ENCODE data around the gene LRRC8A. TPM values are rescaled to one million over a fixed set of nuclear protein-coding genes. Genes with fewer than 3 reads are reported as not detected.

Gene LRRC8A
- total RNA-seq, result 45.5 TPM
- long read RNA-seq, full-length matches to known transcripts, result 66 of 169 reads
- long read RNA-seq, partial matches to known transcripts, result 76 of 169 reads
- long read RNA-seq, other reads (novel, unspliced or antisense), result 27 of 169 reads

GRCh38 chr9:128881884-128882676 lies at the start of gene LRRC8A, which contains the start of gene KYAT1:
Gene LRRC8A (plus strand): TSS chr9:128882133. CDS start chr9:128907165, 25,032 bp downstream.
Gene KYAT1 (minus strand): TSS chr9:128881950. CDS start chr9:128845405, 36,545 bp downstream.
- Histone ChIP-seq H3K27me3 (ENCODE audit: low read depth) (no peaks in the 10 kb centered on the region), H3K27ac (peak within 1 kb of the TSS; percentile 97), H3K36me3 (peaks cover 15% of the 10 kb centered on the region), H3K9me3 (no peaks in the 10 kb centered on the region), H3K4me1 (peaks cover 48% of the 10 kb centered on the region), H3K4me3 (peak within 1 kb of the TSS; percentile 96)
- ATAC-seq, result peak; percentile 95 to 96
- peak; percentile 98 for DNase-seq
- TF ChIP-seq CTCF (IDR thresholded peaks at IDR 0.05), result peak; percentile 11
- intact Hi-C loops (cut with DNase I), result no loop called here

- H3K27ac ChIP-seq, result no peak overlapping the region
- no peaks in the 10 kb centered on the region for H3K9me3 ChIP-seq
- DNase-seq (peak; percentile 25), ATAC-seq (no peak)
- no peak overlapping the region for H3K4me3 ChIP-seq
- H3K27me3 ChIP-seq (ENCODE audit: low read depth), result no peaks in the 10 kb centered on the region
- intact Hi-C loops (cut with DNase I), result no loop called here
- H3K36me3 ChIP-seq, result no peaks in the 10 kb centered on the region
- peaks cover 11% of the 10 kb centered on the region for H3K4me1 ChIP-seq
- no peak for TF ChIP-seq CTCF (IDR thresholded peaks at IDR 0.05)
Observed at GRCh38 chr9:128833696-128834095, 48.2 kb upstream of the LRRC8A start.

GRCh38 chr9:128835246-128836210 lies 46.4 kb upstream of the LRRC8A start:
- Histone ChIP-seq H3K27ac (no peak overlapping the region), H3K36me3 (no peaks in the 10 kb centered on the region), H3K4me3 (no peak overlapping the region), H3K27me3 (ENCODE audit: low read depth) (no peaks in the 10 kb centered on the region), H3K9me3 (no peaks in the 10 kb centered on the region), H3K4me1 (no peaks in the 10 kb centered on the region)
- DNase-seq (peak; percentile 38), ATAC-seq (no peak)
- intact Hi-C loops (cut with DNase I), result no loop called here
- TF ChIP-seq CTCF (IDR thresholded peaks at IDR 0.05), result no peak

DNA sequence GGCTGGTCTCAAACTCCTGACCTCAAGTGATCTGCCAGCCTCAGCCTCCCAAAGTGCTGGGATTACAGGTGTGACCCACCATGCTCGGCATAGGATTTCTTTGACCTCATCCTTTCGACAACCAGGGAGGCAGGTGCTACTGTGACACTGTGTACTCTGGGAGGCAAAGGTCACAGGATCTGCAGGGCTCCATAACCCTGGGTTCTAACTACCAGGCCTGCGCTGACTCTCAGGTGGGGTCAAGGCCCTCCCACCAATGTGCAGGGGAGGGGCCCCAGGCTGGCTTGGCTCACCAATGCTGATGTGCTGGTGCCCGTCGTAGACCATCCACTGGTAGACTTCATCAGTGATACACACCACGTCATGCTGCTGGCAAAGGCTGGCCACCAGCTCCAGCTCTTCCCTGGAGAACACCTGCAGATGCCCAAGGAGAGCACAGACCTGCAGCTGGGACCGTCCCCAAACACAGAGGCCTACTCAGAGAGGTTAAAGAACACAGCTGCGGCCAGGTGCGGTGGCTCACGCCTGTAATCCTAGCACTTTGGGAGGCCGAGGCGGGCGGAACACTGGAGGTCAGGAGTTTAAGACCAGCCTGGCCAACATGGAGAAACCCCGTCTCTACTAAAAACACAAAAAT lies 45.3 kb upstream of the LRRC8A start:
- ATAC-seq (no peak), DNase-seq (peak; percentile 12)
- H3K4me3 ChIP-seq, result no peak overlapping the region
- no peak overlapping the region for H3K27ac ChIP-seq
- intact Hi-C loops (cut with DNase I), result no loop called here
- H3K9me3 ChIP-seq, result no peaks in the 10 kb centered on the region
- TF ChIP-seq CTCF (IDR thresholded peaks at IDR 0.05), result no peak
- no peaks in the 10 kb centered on the region for H3K27me3 ChIP-seq (ENCODE audit: low read depth)
- H3K36me3 ChIP-seq, result no peaks in the 10 kb centered on the region
- no peaks in the 10 kb centered on the region for H3K4me1 ChIP-seq

DNA sequence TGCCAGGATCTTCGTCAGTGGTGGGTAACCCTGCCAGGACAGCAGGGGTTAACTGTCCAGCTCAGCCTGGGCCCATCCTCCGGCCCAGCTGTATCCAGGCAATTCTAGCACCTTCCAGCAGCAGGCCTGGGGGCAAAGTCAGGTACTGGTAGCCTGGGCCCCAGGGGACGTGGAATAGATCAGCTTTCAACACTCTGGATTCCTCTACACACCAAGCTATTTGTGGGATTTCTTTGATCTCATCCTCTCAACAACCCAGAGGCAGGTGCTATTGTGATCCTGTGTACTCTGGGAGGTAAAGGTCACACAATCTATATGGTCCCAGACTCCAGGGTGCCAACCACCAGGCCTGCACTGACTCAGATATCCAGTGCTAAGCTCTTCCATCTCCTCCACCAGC lies 43.6 kb upstream of the LRRC8A start:
- H3K27me3 ChIP-seq (ENCODE audit: low read depth), result no peaks in the 10 kb centered on the region
- DNase-seq (no peak), ATAC-seq (no peak)
- peaks cover 4% of the 10 kb centered on the region for H3K36me3 ChIP-seq
- no peak for TF ChIP-seq CTCF (IDR thresholded peaks at IDR 0.05)
- H3K9me3 ChIP-seq, result no peaks in the 10 kb centered on the region
- no peaks in the 10 kb centered on the region for H3K4me1 ChIP-seq
- H3K4me3 ChIP-seq, result no peak overlapping the region
- H3K27ac ChIP-seq, result no peak overlapping the region
- intact Hi-C loops (cut with DNase I), result no loop called here

All from lower lobe of right lung (tissue), 2 donors.